HCT116 (cell line): ENCODE measurements around the gene GOLGA8B.
A peak's percentile ranks its signal among the peaks of the same experiment; 100 is the strongest.

Experiments used
- CTCF ChIP-seq, 3 experiments: fragments of 200-600 bp in 1 of 3; sonication (generic) in 1 of 3; IDR thresholded peaks in 2 of 3; conservative IDR thresholded peaks in 1 of 3; 2 replicates each; pipeline ENCODE4 v1.5.1; 2012 to 2017; ENCODE audit warnings: low read depth in 2 of 3, low read length in 2 of 3, antibody characterized with exemption in 1 of 3, borderline replicate concordance in 1 of 3, control low read depth in 1 of 3, mild to moderate bottlenecking in 1 of 3, mixed read lengths in 1 of 3, mixed run types in 1 of 3, moderate library complexity in 1 of 3; ENCODE audit not compliant: insufficient read depth in 1 of 3
- EGR1 ChIP-seq: IDR thresholded peaks from 2 replicates; pipeline ENCODE4 v1.6.1; 2012; ENCODE audit warnings: low read depth
- ELF1 ChIP-seq: IDR thresholded peaks from 2 replicates; pipeline ENCODE4 v1.6.1; 2012; ENCODE audit warnings: low read depth, borderline replicate concordance
- EZH2 ChIP-seq: fragments of 200-600 bp; sonication (generic); IDR thresholded peaks from 2 replicates; pipeline ENCODE4 v1.6.1; 2017; ENCODE audit warnings: antibody characterized with exemption, mixed run types
- MAX ChIP-seq: IDR thresholded peaks from 2 replicates; pipeline ENCODE4 v1.6.1; 2012
- POLR2A ChIP-seq: IDR thresholded peaks from 2 replicates; pipeline ENCODE4 v1.7.0; 2011; ENCODE audit warnings: borderline replicate concordance; ENCODE audit not compliant: insufficient read depth, insufficient read length; ENCODE audit errors: extremely low read depth
- POLR2AphosphoS5 ChIP-seq: IDR thresholded peaks from 2 replicates; pipeline ENCODE4 v1.6.1; 2011; ENCODE audit warnings: mild to moderate bottlenecking, low read depth, low read length, moderate library complexity
- RAD21 ChIP-seq: IDR thresholded peaks from 2 replicates; pipeline ENCODE4 v1.6.1; 2012; ENCODE audit warnings: low read depth, mild to moderate bottlenecking
- REST ChIP-seq: IDR thresholded peaks from 2 replicates; pipeline ENCODE4 v1.6.1; 2012; ENCODE audit warnings: low read depth
- SIN3A ChIP-seq: IDR thresholded peaks from 2 replicates; pipeline ENCODE4 v1.6.1; 2012; ENCODE audit warnings: low read depth
- YY1 ChIP-seq: IDR thresholded peaks from 2 replicates; pipeline ENCODE4 v1.6.1; 2011; ENCODE audit warnings: low read length, low read depth, moderate library complexity, mild to moderate bottlenecking; ENCODE audit not compliant: insufficient replicate concordance; ENCODE audit errors: extremely low read depth
- ZBTB33 ChIP-seq: IDR thresholded peaks from 2 replicates; pipeline ENCODE4 v1.6.1; 2011; ENCODE audit warnings: mild to moderate bottlenecking, low read length, moderate library complexity; ENCODE audit not compliant: insufficient replicate concordance; ENCODE audit errors: extremely low read depth
- ZNF274 ChIP-seq: fragments of 200-500 bp; sonication (Bioruptor generic); IDR thresholded peaks from 2 replicates; pipeline ENCODE4 v1.6.1; 2014; ENCODE audit warnings: mild to moderate bottlenecking, low read depth, low read length, inconsistent platforms

GRCh38 chr15:34588046-34588674 lies 4.7 kb upstream of the GOLGA8B start:
- TF ChIP-seq CTCF (IDR thresholded peaks at IDR 0.05 in 2 of 3, conservative IDR thresholded peaks at IDR 0.05 in 1 of 3; ENCODE audit: borderline replicate concordance in 1 of 3, insufficient read depth in 1 of 3, low read depth in 2 of 3, low read length in 2 of 3): peak; percentile 67 to 82 (median 75); a peak in 5 of 6 replicates
- TF ChIP-seq POLR2AphosphoS5: peak; percentile 49
- peak; percentile 96 for TF ChIP-seq POLR2A
- no peak for TF ChIP-seq MAX
- TF ChIP-seq SIN3A: no peak
- no peak for TF ChIP-seq REST
- no peak for TF ChIP-seq ELF1
- TF ChIP-seq ZBTB33: peak; percentile 92
- TF ChIP-seq EGR1: no peak
- TF ChIP-seq YY1: peak; percentile 49
- TF ChIP-seq ZNF274: no peak
- TF ChIP-seq EZH2: no peak
- peak; percentile 80 for TF ChIP-seq RAD21
